ENCODE results near the gene GLT1D1.

- TF ChIP-seq CTCF (IDR thresholded peaks at IDR 0.05) (no peak), POLR2A (IDR thresholded peaks at IDR 0.05) (no peak)
Observed at GRCh38 chr12:128905003-128905544, 51.8 kb downstream of the GLT1D1 start.
